IMR-90 (cell line): ENCODE results near the gene FAM83B. TPM values are rescaled to one million over a fixed set of nuclear protein-coding genes. Genes with fewer than 3 reads are reported as not detected.

Experiments
- ATAC-seq: fragments of 200-7000 bp; cut with Tn5 transposase; 2 replicates; pipeline ENCODE4 v1.9.1; 2020; ENCODE audit warnings: low read depth, mild to moderate bottlenecking, moderate library complexity
- BruUV-seq: library from RNA; stranded (reverse); fragments of 400-500 nt; replicated peaks from 2 replicates; lab custom pipeline; 2021; lab: Mats Ljungman, UMichigan
- CTCF ChIA-PET: fragments of 300-600 bp; formaldehyde crosslinking; extraction: SDS; loops from one replicate; lab custom pipeline; 2021; ENCODE audit warnings: antibody characterized with exemption; lab: Yijun Ruan, JAX
- POLR2A ChIA-PET: fragments of 300-600 bp; sonication (Branson Sonifier 250); formaldehyde crosslinking; loops from one replicate; lab custom pipeline; 2022; ENCODE audit warnings: antibody characterized with exemption; ENCODE audit not compliant: unreplicated experiment; lab: Charles Lee
- DNase-seq: peaks from one replicate; pipeline ENCODE4 v3.0.0; 2013
- H2AFZ ChIP-seq: replicated peaks from 2 replicates; pipeline ENCODE3; 2013; ENCODE audit warnings: low read length, mild to moderate bottlenecking; ENCODE audit not compliant: poor library complexity
- H2AK5ac ChIP-seq: 2 replicates; pipeline ENCODE4 v1.6.1; 2013; ENCODE audit warnings: low read depth, low read length, inconsistent platforms
- H2AK9ac ChIP-seq: replicated peaks from 2 replicates; pipeline ENCODE3; 2013; ENCODE audit warnings: mild to moderate bottlenecking, low read depth, low read length, moderate library complexity; ENCODE audit not compliant: poor library complexity
- H2BK120ac ChIP-seq: 2 replicates; pipeline ENCODE4 v1.6.1; 2013; ENCODE audit warnings: low read depth, low read length, inconsistent platforms
- H2BK15ac ChIP-seq: 3 replicates; pipeline ENCODE4 v1.6.1; 2013; ENCODE audit warnings: low read depth, low read length, inconsistent platforms
- H2BK20ac ChIP-seq: 2 replicates; pipeline ENCODE4 v1.6.1; 2013; ENCODE audit warnings: low read depth, mild to moderate bottlenecking, inconsistent platforms, low read length, moderate library complexity
- H2BK5ac ChIP-seq: 2 replicates; pipeline ENCODE4 v1.6.1; 2013; ENCODE audit warnings: mild to moderate bottlenecking, low read depth, low read length, inconsistent platforms; ENCODE audit not compliant: poor library complexity, severe bottlenecking
- H3K14ac ChIP-seq: replicated peaks from 2 replicates; pipeline ENCODE4 v1.6.1; 2013; ENCODE audit warnings: low read depth, low read length, inconsistent platforms
- H3K18ac ChIP-seq: 2 replicates; pipeline ENCODE4 v1.6.1; 2013; ENCODE audit warnings: low read depth, low read length, control low read depth
- H3K23ac ChIP-seq: 2 replicates; pipeline ENCODE4 v1.6.1; 2013; ENCODE audit warnings: low read depth, low read length, inconsistent platforms
- H3K27ac ChIP-seq: 2 replicates; pipeline ENCODE4 v1.5.1; 2013; ENCODE audit warnings: mild to moderate bottlenecking, control low read depth, low read length; ENCODE audit not compliant: insufficient read depth
- H3K27me3 ChIP-seq: 2 replicates; pipeline ENCODE4 v1.6.1; 2013; ENCODE audit warnings: low read length; ENCODE audit not compliant: control insufficient read depth, insufficient read depth
- H3K36me3 ChIP-seq: 2 replicates; pipeline ENCODE4 v1.6.1; 2013; ENCODE audit warnings: low read length, mixed read lengths; ENCODE audit not compliant: control insufficient read depth, insufficient read depth
- H3K4ac ChIP-seq: 2 replicates; pipeline ENCODE4 v1.6.1; 2013; ENCODE audit warnings: low read depth, low read length, inconsistent platforms
- H3K4me1 ChIP-seq: 2 replicates; pipeline ENCODE4 v1.6.1; 2013; ENCODE audit warnings: low read length, mixed read lengths; ENCODE audit not compliant: control insufficient read depth, insufficient read depth
- H3K4me2 ChIP-seq: 2 replicates; pipeline ENCODE4 v1.6.1; 2013; ENCODE audit warnings: low read depth, mild to moderate bottlenecking, control low read depth, low read length, moderate library complexity
- H3K4me3 ChIP-seq: 2 replicates; pipeline ENCODE4 v1.5.1; 2013; ENCODE audit warnings: low read depth, mild to moderate bottlenecking, control low read depth, low read length, moderate library complexity; ENCODE audit not compliant: insufficient read depth
- H3K56ac ChIP-seq: 2 replicates; pipeline ENCODE4 v1.6.1; 2013; ENCODE audit warnings: low read length, inconsistent platforms; ENCODE audit not compliant: insufficient read depth; ENCODE audit errors: extremely low read depth
- H3K79me1 ChIP-seq, 2 experiments: 2 replicates each; pipeline ENCODE4 v1.6.1; 2013; ENCODE audit warnings: low read length in 2 of 2, inconsistent platforms in 1 of 2, low read depth in 1 of 2
- H3K9ac ChIP-seq: 2 replicates; pipeline ENCODE4 v1.6.1; 2013; ENCODE audit warnings: low read depth, low read length, control low read depth
- H3K9me1 ChIP-seq: 2 replicates; pipeline ENCODE4 v1.6.1; 2013; ENCODE audit warnings: low read length, inconsistent platforms; ENCODE audit not compliant: insufficient read depth
- H3K9me3 ChIP-seq: 2 replicates; pipeline ENCODE4 v1.6.1; 2013; ENCODE audit warnings: low read length; ENCODE audit not compliant: control insufficient read depth, insufficient read depth
- H4K20me1 ChIP-seq: 2 replicates; pipeline ENCODE4 v1.6.1; 2013; ENCODE audit warnings: low read length, inconsistent platforms; ENCODE audit not compliant: insufficient read depth
- H4K5ac ChIP-seq: 2 replicates; pipeline ENCODE4 v1.6.1; 2013; ENCODE audit warnings: mild to moderate bottlenecking, low read depth, low read length, control low read depth
- H4K8ac ChIP-seq, 2 experiments: 2 replicates each; pipeline ENCODE4 v1.6.1; 2013; ENCODE audit warnings: low read depth in 2 of 2, low read length in 2 of 2, control low read depth in 1 of 2, inconsistent platforms in 1 of 2
- H4K91ac ChIP-seq: 2 replicates; pipeline ENCODE4 v1.6.1; 2013; ENCODE audit warnings: low read depth, low read length, inconsistent platforms; ENCODE audit not compliant: insufficient read depth
- BHLHE40 ChIP-seq: fragments of 150-350 bp; IDR thresholded peaks from 2 replicates; pipeline ENCODE4 v1.6.1; 2016; ENCODE audit warnings: mild to moderate bottlenecking, low read depth, low read length
- CEBPB ChIP-seq: IDR thresholded peaks from 2 replicates; pipeline ENCODE4 v1.6.1; 2012; ENCODE audit warnings: low read depth, low read length, improper control_type of control experiment
- CHD1 ChIP-seq: IDR thresholded peaks from 2 replicates; pipeline ENCODE4 v1.6.1; 2012; ENCODE audit warnings: low read depth, low read length, improper control_type of control experiment
- CTCF ChIP-seq: conservative IDR thresholded peaks from 2 replicates; pipeline ENCODE4 v1.5.1; 2012; ENCODE audit warnings: mild to moderate bottlenecking, low read depth, low read length, improper control_type of control experiment
- FOS ChIP-seq: fragments of 150-350 bp; IDR thresholded peaks from 2 replicates; pipeline ENCODE4 v1.6.1; 2016; ENCODE audit warnings: low read depth, low read length
- MAFK ChIP-seq: IDR thresholded peaks from 2 replicates; pipeline ENCODE4 v1.6.1; 2012; ENCODE audit warnings: low read depth, low read length, improper control_type of control experiment
- MXI1 ChIP-seq: IDR thresholded peaks from 2 replicates; pipeline ENCODE4 v1.6.1; 2012; ENCODE audit warnings: low read depth, mild to moderate bottlenecking, low read length, moderate library complexity, borderline replicate concordance
- NFE2L2 ChIP-seq: fragments of 150-350 bp; IDR thresholded peaks from 2 replicates; pipeline ENCODE4 v1.6.1; 2016; ENCODE audit warnings: low read depth, mild to moderate bottlenecking, low read length
- POLR2A ChIP-seq: IDR thresholded peaks from 2 replicates; pipeline ENCODE4 v1.6.1; 2012; ENCODE audit warnings: mild to moderate bottlenecking, low read depth, low read length
- RAD21 ChIP-seq: IDR thresholded peaks from 2 replicates; pipeline ENCODE4 v1.6.1; 2012; ENCODE audit warnings: low read length, improper control_type of control experiment
- RCOR1 ChIP-seq: IDR thresholded peaks from 2 replicates; pipeline ENCODE4 v1.6.1; 2012; ENCODE audit warnings: mild to moderate bottlenecking, low read length, improper control_type of control experiment; ENCODE audit not compliant: insufficient replicate concordance
- RFX5 ChIP-seq: IDR thresholded peaks from 2 replicates; pipeline ENCODE4 v1.8.0; 2012; ENCODE audit warnings: low read depth, mild to moderate bottlenecking, low read length, moderate library complexity
- SMC3 ChIP-seq: fragments of 150-350 bp; IDR thresholded peaks from 2 replicates; pipeline ENCODE4 v1.6.1; 2016; ENCODE audit warnings: low read depth, mild to moderate bottlenecking, antibody characterized with exemption, low read length, moderate library complexity
- WGBS, 2 experiments: methylation state at CpG; one replicate each; pipeline versions ENCODE4 v1.1.5 to v1.1.7; 2013; ENCODE audit warnings: missing lambda C conversion rate in 2 of 2; ENCODE audit not compliant: insufficient read length in 1 of 2; ENCODE audit errors: extremely low coverage in 2 of 2; 5-methylcytosine and 5-hydroxymethylcytosine counted together
- dilution Hi-C: fragments of 300-500 bp; cut with HindIII; formaldehyde crosslinking; loops from one replicate; pipeline ENCODE4 v1.14.3; 2018; ENCODE audit warnings: low sequenced_read_pairs; ENCODE audit not compliant: unreplicated experiment
- in situ Hi-C: fragments of 300-500 bp; cut with MboI; formaldehyde crosslinking; loops from 3 replicates; pipeline ENCODE4 v1.14.3; 2019; ENCODE audit warnings: low sequenced_read_pairs, inconsistent platforms, mixed read lengths
- intact Hi-C: fragments of 100-400 bp; cut with micrococcal nuclease; formaldehyde crosslinking; loops from 2 replicates; pipeline ENCODE4 v1.10.0; 2022
- polyA plus RNA-seq, 3 experiments: library from polyadenylated mRNA; depleted of rRNA; stranded (reverse); fragments of >200 nt; gene quantifications; 2 replicates each; pipeline ENCODE4 v1.2.3, GENCODE V29; 2012; ENCODE audit warnings: low replicate concordance in 1 of 3
- total RNA-seq: library from RNA; depleted of rRNA; stranded (reverse); fragments of >200 nt; gene quantifications from 2 replicates; pipeline ENCODE4 v1.2.3, GENCODE V29; 2012
- TF ChIP-seq, protein P1 (sequence below): fragments of 150-350 bp; IDR thresholded peaks from 2 replicates; pipeline ENCODE4 v1.6.1; 2017; ENCODE audit warnings: mild to moderate bottlenecking, antibody characterized with exemption, low read length, low read depth
- TF ChIP-seq, protein P2 (sequence below): fragments of 150-350 bp; IDR thresholded peaks from 2 replicates; pipeline ENCODE4 v1.6.1; 2016; ENCODE audit warnings: low read depth, mild to moderate bottlenecking, low read length, moderate library complexity, borderline replicate concordance

The FAM83B gene
- total and polyA plus RNA-seq, 2 of the 4 experiments (the other 2 are of a cell fraction) = 0.02 to 0.18 TPM

GRCh38 chr6:54874349-54875048 is 27.9 kb downstream of the FAM83B start:
- no peak overlapping the region for H2BK20ac ChIP-seq
- H3K9me1 ChIP-seq = no peaks in the 10 kb centered on the region
- H2BK120ac ChIP-seq = no peak overlapping the region
- H2AFZ ChIP-seq = no peak overlapping the region
- no peak overlapping the region for H3K9ac ChIP-seq
- H3K4ac ChIP-seq = no peak overlapping the region
- H3K36me3 ChIP-seq = no peaks in the 10 kb centered on the region
- CTCF ChIA-PET = no interaction called here
- H4K20me1 ChIP-seq = no peaks in the 10 kb centered on the region
- no peak overlapping the region for H3K23ac ChIP-seq
- no peak overlapping the region for H2BK5ac ChIP-seq
- TF ChIP-seq FOS (no peak), CEBPB (no peak), RCOR1 (no peak), RFX5 (no peak), SMC3 (no peak), BHLHE40 (no peak), CTCF (no peak), POLR2A (no peak), CHD1 (no peak), MXI1 (no peak), MAFK (no peak), NFE2L2 (no peak), RAD21 (no peak)
- TF ChIP-seq, protein P1, sequence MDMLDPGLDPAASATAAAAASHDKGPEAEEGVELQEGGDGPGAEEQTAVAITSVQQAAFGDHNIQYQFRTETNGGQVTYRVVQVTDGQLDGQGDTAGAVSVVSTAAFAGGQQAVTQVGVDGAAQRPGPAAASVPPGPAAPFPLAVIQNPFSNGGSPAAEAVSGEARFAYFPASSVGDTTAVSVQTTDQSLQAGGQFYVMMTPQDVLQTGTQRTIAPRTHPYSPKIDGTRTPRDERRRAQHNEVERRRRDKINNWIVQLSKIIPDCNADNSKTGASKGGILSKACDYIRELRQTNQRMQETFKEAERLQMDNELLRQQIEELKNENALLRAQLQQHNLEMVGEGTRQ = no peak
- TF ChIP-seq, protein P2, sequence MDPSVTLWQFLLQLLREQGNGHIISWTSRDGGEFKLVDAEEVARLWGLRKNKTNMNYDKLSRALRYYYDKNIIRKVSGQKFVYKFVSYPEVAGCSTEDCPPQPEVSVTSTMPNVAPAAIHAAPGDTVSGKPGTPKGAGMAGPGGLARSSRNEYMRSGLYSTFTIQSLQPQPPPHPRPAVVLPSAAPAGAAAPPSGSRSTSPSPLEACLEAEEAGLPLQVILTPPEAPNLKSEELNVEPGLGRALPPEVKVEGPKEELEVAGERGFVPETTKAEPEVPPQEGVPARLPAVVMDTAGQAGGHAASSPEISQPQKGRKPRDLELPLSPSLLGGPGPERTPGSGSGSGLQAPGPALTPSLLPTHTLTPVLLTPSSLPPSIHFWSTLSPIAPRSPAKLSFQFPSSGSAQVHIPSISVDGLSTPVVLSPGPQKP = no peak
- no peak overlapping the region for H2AK5ac ChIP-seq
- no peak overlapping the region for H2BK15ac ChIP-seq
- BruUV-seq = no TSS peak
- no peak for ATAC-seq
- no peak overlapping the region for H4K8ac ChIP-seq
- H3K14ac ChIP-seq = no peak overlapping the region
- no peak overlapping the region for H4K5ac ChIP-seq
- H2AK9ac ChIP-seq = no peak overlapping the region
- H3K27me3 ChIP-seq = no peaks in the 10 kb centered on the region
- POLR2A ChIA-PET = no interaction called here
- no peaks in the 10 kb centered on the region for H3K79me1 ChIP-seq
- intact Hi-C loops (no loop called here), dilution Hi-C loops (no loop called here), in situ Hi-C loops (loop anchor here (25.0 kb wide), 1 partner anchor 887 kb away; no protein-coding TSS in a partner anchor)
- H3K27ac ChIP-seq = no peak overlapping the region
- no peak overlapping the region for H3K4me3 ChIP-seq
- no peak for DNase-seq
- no peak overlapping the region for H3K56ac ChIP-seq
- no peak overlapping the region for H3K4me2 ChIP-seq
- no peak overlapping the region for H3K18ac ChIP-seq
- no peak overlapping the region for H4K91ac ChIP-seq
- no CpG with 5 or more reads among the region's 2 CpGs for WGBS, 2 experiments
- no peaks in the 10 kb centered on the region for H3K4me1 ChIP-seq
- no peaks in the 10 kb centered on the region for H3K9me3 ChIP-seq
